ENCODE measurements around the gene HOMER3. TPM values are rescaled to one million over a fixed set of nuclear protein-coding genes. Genes with fewer than 3 reads are reported as not detected.
A peak's percentile ranks its signal among the peaks of the same experiment; 100 is the strongest.

Gene HOMER3
- total and polyA plus RNA-seq, 11 donors: 13.6 to 36.8 (median 20.8) TPM

GRCh38 chr19:18939922-18940768 lies 872 bp downstream of the HOMER3 start:
- ATAC-seq (peak; percentile 35 to 64 (median 56)), DNase-seq (peak; percentile 55 to 74 (median 56))
- Histone ChIP-seq H3K4me3 (peak overlapping the region; percentile 56 to 90 (median 76)), H3K4me1 (peaks cover 0 to 23% (median 7%) of the 10 kb centered on the region in 12 donors), H3K36me3 (peaks cover 0 to 32% (median 12%) of the 10 kb centered on the region in 9 donors), H3K9me3 (no peaks in the 10 kb centered on the region), H3K27ac (peak overlapping the region in 9 of 12 donors; percentile 50 to 78 (median 66)), H3K27me3 (no peaks in the 10 kb centered on the region)
- TF ChIP-seq CTCF (IDR thresholded peaks at IDR 0.05) (no peak), POLR2A (IDR thresholded peaks at IDR 0.05) (no peak)
- intact Hi-C loops (cut with DNase I): loop anchor here in 2 of 10 donors (2.0 to 5.0 kb wide), 2 partner anchors 21 to 47 kb away; partner anchors contain the start of genes COPE (in 1 of the 2) and DDX49 (in 1 of the 2)
- 1% methylated on average over 38 to 47 of the region's 47 CpGs for WGBS, 4 donors

GRCh38 chr19:18939163-18939562 lies 1.9 kb downstream of the HOMER3 start:
- intact Hi-C loops (cut with DNase I): no loop called here
- Histone ChIP-seq H3K27me3 (no peaks in the 10 kb centered on the region), H3K9me3 (no peaks in the 10 kb centered on the region), H3K27ac (no peak overlapping the region), H3K4me3 (peak overlapping the region in 1 of 12 donors; percentile 90), H3K4me1 (peaks cover 0 to 23% (median 7%) of the 10 kb centered on the region in 12 donors), H3K36me3 (peaks cover 0 to 42% (median 16%) of the 10 kb centered on the region in 9 donors)
- ATAC-seq (no peak), DNase-seq (no peak)
- 92 to 94% (median 93%) methylated on average over 3 of the region's 3 CpGs for WGBS, 4 donors
- TF ChIP-seq POLR2A (IDR thresholded peaks at IDR 0.05): no peak
- TF ChIP-seq CTCF (IDR thresholded peaks at IDR 0.05): no peak

- intact Hi-C loops (cut with DNase I): no loop called here
- Histone ChIP-seq H3K27me3 (no peaks in the 10 kb centered on the region), H3K4me3 (no peak overlapping the region), H3K9me3 (no peaks in the 10 kb centered on the region), H3K27ac (no peak overlapping the region), H3K36me3 (peaks cover 0 to 77% (median 47%) of the 10 kb centered on the region in 9 donors), H3K4me1 (peaks cover 0 to 6% (median 0%) of the 10 kb centered on the region in 12 donors)
- WGBS, 4 donors: 86 to 91% (median 90%) methylated on average over 13 of the region's 13 CpGs
- no peak for DNase-seq
- TF ChIP-seq CTCF (IDR thresholded peaks at IDR 0.05): no peak
- TF ChIP-seq POLR2A (IDR thresholded peaks at IDR 0.05): no peak
- no peak for ATAC-seq
Observed at GRCh38 chr19:18933297-18933696, 7.7 kb downstream of the HOMER3 start.

GRCh38 chr19:18932216-18932841 lies 8.7 kb downstream of the HOMER3 start:
- Histone ChIP-seq H3K36me3 (peaks cover 0 to 77% (median 53%) of the 10 kb centered on the region in 9 donors), H3K4me3 (peak overlapping the region in 3 of 12 donors; percentile 5 to 23 (median 23)), H3K27ac (no peak overlapping the region), H3K9me3 (no peaks in the 10 kb centered on the region), H3K27me3 (no peaks in the 10 kb centered on the region), H3K4me1 (peaks cover 0 to 6% (median 0%) of the 10 kb centered on the region in 12 donors)
- intact Hi-C loops (cut with DNase I): no loop called here
- TF ChIP-seq CTCF (IDR thresholded peaks at IDR 0.05) (no peak), POLR2A (IDR thresholded peaks at IDR 0.05) (no peak)
- DNase-seq: peak; percentile 75 to 91 (median 77)
- peak; percentile 61 to 92 (median 88) for ATAC-seq
- WGBS, 4 donors: 28 to 65% (median 56%) methylated on average over 32 to 37 of the region's 37 CpGs

Measured in heart left ventricle (tissue), 16 donors.